BLaER1 (cell line): ENCODE results near the gene KLHDC4.
"Not testable (repeated sequence)": the region's sequence is repeated elsewhere in the genome, so short reads cannot be mapped to it uniquely, and the experiment has no call there.

Source experiments
- H3K27ac ChIP-seq: shearing (Covaris generic); formaldehyde crosslinking; 2 replicates; pipeline ENCODE4 v1.8.1; 2022
- H3K27me3 ChIP-seq: shearing (Covaris generic); formaldehyde crosslinking; 2 replicates; pipeline ENCODE4 v1.8.1; 2022
- H3K36me3 ChIP-seq: shearing (Covaris generic); formaldehyde crosslinking; 2 replicates; pipeline ENCODE4 v1.8.1; 2022
- H3K4me1 ChIP-seq: shearing (Covaris generic); formaldehyde crosslinking; 2 replicates; pipeline ENCODE4 v1.8.1; 2022
- H3K4me2 ChIP-seq: shearing (Covaris generic); formaldehyde crosslinking; 2 replicates; pipeline ENCODE4 v1.8.1; 2022
- H3K4me3 ChIP-seq: shearing (Covaris generic); formaldehyde crosslinking; 2 replicates; pipeline ENCODE4 v1.8.1; 2022
- H3K9ac ChIP-seq: shearing (Covaris generic); formaldehyde crosslinking; 2 replicates; pipeline ENCODE4 v1.8.1; 2022
- H3K9me3 ChIP-seq: shearing (Covaris generic); formaldehyde crosslinking; 2 replicates; pipeline ENCODE4 v1.8.1; 2022
- H4K20me1 ChIP-seq: shearing (Covaris generic); formaldehyde crosslinking; 2 replicates; pipeline ENCODE4 v1.8.1; 2022
- Cebpa-rat ChIP-seq: shearing (Covaris generic); IDR thresholded peaks from 2 replicates; pipeline ENCODE4 v1.8.1; 2022

Gene KLHDC4

GRCh38 chr16:87734644-87735043, 31.1 kb downstream of the KLHDC4 start:
- no peaks in the 10 kb centered on the region for H3K9me3 ChIP-seq
- H3K4me3 ChIP-seq = no peak overlapping the region
- no peak overlapping the region for H3K9ac ChIP-seq
- H3K4me1 ChIP-seq = no peaks in the 10 kb centered on the region; the same call in 1 of the 2 replicates
- H4K20me1 ChIP-seq = peaks cover 46% of the 10 kb centered on the region
- no peak overlapping the region for H3K4me2 ChIP-seq
- no peak overlapping the region for H3K27ac ChIP-seq
- H3K36me3 ChIP-seq = peaks cover 77% of the 10 kb centered on the region
- no peaks in the 10 kb centered on the region for H3K27me3 ChIP-seq
- no peak for TF ChIP-seq Cebpa-rat

- no peak overlapping the region for H3K27ac ChIP-seq
- TF ChIP-seq Cebpa-rat = no peak
- H3K4me3 ChIP-seq = no peak overlapping the region
- H3K4me2 ChIP-seq = no peak overlapping the region
- no peaks in the 10 kb centered on the region for H3K27me3 ChIP-seq
- H3K9ac ChIP-seq = no peak overlapping the region
- H3K4me1 ChIP-seq = peaks cover 7% of the 10 kb centered on the region
- peaks cover 83% of the 10 kb centered on the region for H3K36me3 ChIP-seq
- H3K9me3 ChIP-seq = no peaks in the 10 kb centered on the region
- H4K20me1 ChIP-seq = peaks cover 39% of the 10 kb centered on the region
These were observed 32.6 kb downstream of the KLHDC4 start for GRCh38 chr16:87733190-87733589.

GRCh38 chr16:87731607-87732006, 34.2 kb downstream of the KLHDC4 start:
- Histone ChIP-seq H3K4me2 (no peak overlapping the region), H3K9me3 (no peaks in the 10 kb centered on the region), H4K20me1 (peaks cover 25% of the 10 kb centered on the region), H3K4me3 (no peak overlapping the region), H3K36me3 (peaks cover 67% of the 10 kb centered on the region), H3K27me3 (no peaks in the 10 kb centered on the region), H3K27ac (no peak overlapping the region), H3K4me1 (peaks cover 22% of the 10 kb centered on the region), H3K9ac (no peak overlapping the region)
- no peak for TF ChIP-seq Cebpa-rat

- peaks cover 57% of the 10 kb centered on the region for H3K36me3 ChIP-seq
- H3K9ac ChIP-seq = no peak overlapping the region
- 0 out of 2 replicates have a peak, but pooled peaks cover 7% of the 10 kb centered on the region for H4K20me1 ChIP-seq
- H3K27ac ChIP-seq = 0 out of 2 replicates have a peak overlapping the region, but pooled peaks have one; percentile 8
- no peak overlapping the region for H3K4me2 ChIP-seq
- H3K4me3 ChIP-seq = no peak overlapping the region
- H3K4me1 ChIP-seq = peaks cover 39% of the 10 kb centered on the region
- H3K27me3 ChIP-seq = no peaks in the 10 kb centered on the region
- TF ChIP-seq Cebpa-rat = no peak
- no peaks in the 10 kb centered on the region for H3K9me3 ChIP-seq
These were observed 36.4 kb downstream of the KLHDC4 start for GRCh38 chr16:87729266-87729954.

GRCh38 chr16:87728026-87728425, 37.8 kb downstream of the KLHDC4 start:
- TF ChIP-seq Cebpa-rat = no peak
- peak overlapping the region; percentile 56 for H3K9ac ChIP-seq
- peaks cover 43% of the 10 kb centered on the region for H3K36me3 ChIP-seq
- H3K4me1 ChIP-seq = peaks cover 53% of the 10 kb centered on the region
- H3K27me3 ChIP-seq = no peaks in the 10 kb centered on the region
- peak overlapping the region; percentile 56 for H3K4me2 ChIP-seq
- H3K27ac ChIP-seq = peak overlapping the region; percentile 77
- no peaks in the 10 kb centered on the region for H3K9me3 ChIP-seq
- H3K4me3 ChIP-seq = no peak overlapping the region
- H4K20me1 ChIP-seq = no peaks in the 10 kb centered on the region

GRCh38 chr16:87727346-87727745, 38.4 kb downstream of the KLHDC4 start:
- no peaks in the 10 kb centered on the region for H4K20me1 ChIP-seq
- H3K9ac ChIP-seq = peak overlapping the region; percentile 56
- no peak for TF ChIP-seq Cebpa-rat
- H3K36me3 ChIP-seq = peaks cover 46% of the 10 kb centered on the region
- peak overlapping the region; percentile 56 for H3K4me2 ChIP-seq
- peaks cover 60% of the 10 kb centered on the region for H3K4me1 ChIP-seq
- no peaks in the 10 kb centered on the region for H3K9me3 ChIP-seq
- H3K27ac ChIP-seq = peak overlapping the region; percentile 77
- no peak overlapping the region for H3K4me3 ChIP-seq
- no peaks in the 10 kb centered on the region for H3K27me3 ChIP-seq

- not testable (repeated sequence) for H3K9me3 ChIP-seq, H3K4me3 ChIP-seq, H3K27me3 ChIP-seq, H4K20me1 ChIP-seq
- H3K4me2 ChIP-seq = peak overlapping the region; percentile 56; the same call in 1 of the 2 replicates
- peaks cover 47% of the 10 kb centered on the region for H3K36me3 ChIP-seq
- H3K4me1 ChIP-seq = peaks cover 68% of the 10 kb centered on the region
- peak overlapping the region; percentile 77 for H3K27ac ChIP-seq
- H3K9ac ChIP-seq = peak overlapping the region; percentile 56; the same call in 1 of the 2 replicates
These were observed 39.2 kb downstream of the KLHDC4 start for GRCh38 chr16:87726577-87726976.

- H3K4me3 ChIP-seq = no peak overlapping the region
These were observed 40.1 kb downstream of the KLHDC4 start for GRCh38 chr16:87725596-87726235.

GRCh38 chr16:87724490-87725291, 41.1 kb downstream of the KLHDC4 start:
- peaks cover 86% of the 10 kb centered on the region for H3K4me1 ChIP-seq
- peaks cover 45% of the 10 kb centered on the region for H3K36me3 ChIP-seq
- H4K20me1 ChIP-seq = no peaks in the 10 kb centered on the region
- peak overlapping the region; percentile 90 for H3K27ac ChIP-seq
- H3K4me3 ChIP-seq = peak overlapping the region; percentile 4; the same call in 1 of the 2 replicates
- no peaks in the 10 kb centered on the region for H3K27me3 ChIP-seq
- peak overlapping the region; percentile 80 for H3K4me2 ChIP-seq
- H3K9ac ChIP-seq = peak overlapping the region; percentile 63
- no peak for TF ChIP-seq Cebpa-rat
- H3K9me3 ChIP-seq = peaks cover 3% of the 10 kb centered on the region; the same call in 1 of the 2 replicates

More at GRCh38 chr16:87725596-87726235, 40.1 kb downstream of the KLHDC4 start:
- Histone ChIP-seq H3K27me3 (no peaks in the 10 kb centered on the region), H4K20me1 (no peaks in the 10 kb centered on the region), H3K36me3 (peaks cover 47% of the 10 kb centered on the region), H3K4me2 (peak overlapping the region; percentile 80), H3K4me1 (peaks cover 76% of the 10 kb centered on the region), H3K9me3 (no peaks in the 10 kb centered on the region), H3K9ac (peak overlapping the region; percentile 63), H3K27ac (peak overlapping the region; percentile 90)
- no peak for TF ChIP-seq Cebpa-rat
